HG02588 (cell line): ENCODE data around the gene MADCAM1.
"Not testable (repeated sequence)": the region's sequence is repeated elsewhere in the genome, so short reads cannot be mapped to it uniquely, and the experiment has no call there.

Experiments used
- ATAC-seq: cut with Tn5 transposase; IDR thresholded peaks from one replicate; pipeline ENCODE4 v1.9.1; 2021; ENCODE audit warnings: mild to moderate bottlenecking, moderate library complexity; ENCODE audit not compliant: unreplicated experiment

The MADCAM1 gene

DNA sequence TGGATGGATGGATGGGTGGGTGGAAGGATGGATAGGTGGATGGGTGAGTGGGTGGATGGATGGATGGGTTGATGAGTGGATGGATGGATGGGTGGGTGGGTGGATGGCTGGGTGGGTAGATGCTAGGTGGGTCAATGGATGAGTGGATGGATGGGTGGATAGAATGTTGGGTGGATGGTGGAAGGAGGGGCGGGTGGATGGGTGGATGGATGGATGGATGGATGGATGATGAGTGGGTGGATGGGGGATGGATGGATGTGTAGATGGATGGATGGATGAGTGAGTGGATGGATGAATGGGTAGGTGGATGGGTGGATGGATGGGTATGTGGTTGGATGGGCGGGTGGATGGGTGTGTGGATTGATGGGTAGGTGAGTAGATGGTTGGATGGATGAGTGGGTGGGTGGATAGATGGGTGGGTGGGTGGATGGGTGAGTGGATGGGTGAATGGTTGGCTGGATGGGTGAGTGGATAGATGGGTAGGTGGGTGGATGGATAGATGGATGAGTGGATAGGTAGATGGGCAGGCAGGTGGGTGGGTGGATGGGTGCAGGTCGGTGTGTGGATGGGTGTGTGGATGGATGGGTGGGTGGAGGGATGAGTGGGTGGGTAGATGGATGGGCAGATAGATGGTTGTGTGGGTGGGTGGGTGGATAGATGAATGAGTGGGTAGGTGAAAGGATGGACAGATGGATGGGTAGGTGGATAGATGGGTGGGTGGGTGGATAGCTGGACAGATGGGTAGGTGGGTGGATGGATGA is 31.1 kb upstream of the MADCAM1 start:
- no peak for ATAC-seq

DNA sequence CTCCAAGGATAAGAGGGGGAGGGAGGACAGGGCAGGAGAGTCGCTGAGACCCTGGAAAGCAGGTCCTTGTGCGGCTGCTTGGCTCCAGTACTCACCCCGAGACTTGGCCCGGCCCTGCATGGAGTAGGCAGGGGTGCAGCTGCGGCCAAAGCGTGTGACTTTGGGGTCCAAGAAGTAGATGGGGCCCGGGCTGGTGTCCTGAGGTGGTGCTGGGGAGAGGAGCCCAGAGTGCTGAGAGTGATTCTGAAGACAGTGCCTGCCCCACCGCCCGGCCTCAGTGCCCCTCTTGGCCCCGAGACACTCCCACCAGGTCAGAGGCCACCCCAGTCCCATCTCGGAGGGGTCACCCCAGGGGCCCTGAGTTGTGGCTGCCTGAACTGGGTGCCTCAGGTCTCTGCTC is 28.7 kb upstream of the MADCAM1 start:
- no peak for ATAC-seq

DNA sequence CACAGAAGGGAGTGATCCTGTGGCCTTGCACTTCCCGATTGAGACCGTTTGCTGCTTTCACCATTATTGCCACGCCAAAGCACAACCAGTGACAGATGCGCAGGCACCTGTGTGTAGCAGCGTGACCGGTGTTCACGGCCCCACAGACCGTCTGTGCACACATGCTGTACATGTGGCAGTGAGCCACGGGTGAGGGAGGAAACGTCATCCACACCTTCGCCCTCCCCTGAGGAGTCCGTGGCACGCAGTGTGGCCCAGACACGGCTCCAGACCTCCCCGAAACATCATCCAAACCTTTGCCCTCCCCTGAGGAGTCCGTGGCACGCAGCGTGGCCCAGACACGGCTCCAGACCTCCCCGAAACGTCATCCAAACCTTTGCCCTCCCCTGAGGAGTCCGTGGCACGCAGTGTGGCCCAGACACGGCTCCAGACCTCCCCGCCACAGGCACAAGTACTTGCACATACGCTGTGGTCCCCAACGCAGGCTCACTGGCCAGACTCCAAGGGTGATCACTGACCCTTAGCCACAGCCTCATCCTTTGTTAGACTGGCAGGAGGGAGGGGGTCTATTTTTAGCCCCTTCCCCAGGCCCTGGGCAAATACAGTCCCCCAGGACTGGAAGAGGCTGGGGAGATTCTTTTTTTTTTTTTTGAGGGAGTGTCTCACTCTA is 27.6 kb upstream of the MADCAM1 start:
- no peak for ATAC-seq

DNA sequence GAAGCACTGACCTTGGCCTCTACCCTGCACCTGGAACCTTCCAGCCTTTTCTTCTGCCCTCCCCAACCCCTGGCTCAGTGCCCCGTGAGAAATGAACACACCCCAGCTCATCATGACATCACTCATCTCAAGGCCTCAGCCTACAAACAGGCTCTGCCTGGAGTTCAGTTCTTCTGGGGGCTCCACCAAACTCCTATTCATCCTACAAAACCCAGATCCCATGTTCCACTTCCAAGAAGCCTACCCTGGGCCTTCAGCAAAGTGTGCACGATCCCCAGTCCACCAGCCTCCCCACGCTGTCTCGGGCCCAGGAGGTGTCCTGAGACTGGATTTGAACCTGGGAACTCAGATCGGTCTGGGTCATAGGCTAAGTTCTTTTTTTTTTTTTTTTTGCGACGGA is 26.5 kb upstream of the MADCAM1 start:
- no peak for ATAC-seq

DNA sequence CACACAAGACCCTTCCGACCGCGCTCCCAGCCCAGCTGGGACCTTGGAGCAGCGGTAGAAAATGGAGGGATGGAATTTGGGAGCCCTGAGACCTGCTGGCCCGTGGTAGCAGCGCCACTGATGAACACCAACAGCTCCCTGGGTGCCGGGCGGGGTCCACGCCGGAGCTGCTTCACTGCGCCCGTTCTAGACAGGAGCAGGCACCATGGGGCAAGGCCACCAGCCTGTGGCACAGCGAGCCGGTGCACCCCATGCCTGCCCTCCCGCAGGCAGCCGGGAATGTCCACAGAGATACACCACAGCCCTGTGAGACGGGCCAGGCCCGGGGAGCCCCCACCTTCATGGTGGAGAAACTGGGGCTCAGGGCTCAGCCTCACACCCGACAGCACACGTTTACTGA is 25.6 kb upstream of the MADCAM1 start:
- no peak for ATAC-seq

DNA sequence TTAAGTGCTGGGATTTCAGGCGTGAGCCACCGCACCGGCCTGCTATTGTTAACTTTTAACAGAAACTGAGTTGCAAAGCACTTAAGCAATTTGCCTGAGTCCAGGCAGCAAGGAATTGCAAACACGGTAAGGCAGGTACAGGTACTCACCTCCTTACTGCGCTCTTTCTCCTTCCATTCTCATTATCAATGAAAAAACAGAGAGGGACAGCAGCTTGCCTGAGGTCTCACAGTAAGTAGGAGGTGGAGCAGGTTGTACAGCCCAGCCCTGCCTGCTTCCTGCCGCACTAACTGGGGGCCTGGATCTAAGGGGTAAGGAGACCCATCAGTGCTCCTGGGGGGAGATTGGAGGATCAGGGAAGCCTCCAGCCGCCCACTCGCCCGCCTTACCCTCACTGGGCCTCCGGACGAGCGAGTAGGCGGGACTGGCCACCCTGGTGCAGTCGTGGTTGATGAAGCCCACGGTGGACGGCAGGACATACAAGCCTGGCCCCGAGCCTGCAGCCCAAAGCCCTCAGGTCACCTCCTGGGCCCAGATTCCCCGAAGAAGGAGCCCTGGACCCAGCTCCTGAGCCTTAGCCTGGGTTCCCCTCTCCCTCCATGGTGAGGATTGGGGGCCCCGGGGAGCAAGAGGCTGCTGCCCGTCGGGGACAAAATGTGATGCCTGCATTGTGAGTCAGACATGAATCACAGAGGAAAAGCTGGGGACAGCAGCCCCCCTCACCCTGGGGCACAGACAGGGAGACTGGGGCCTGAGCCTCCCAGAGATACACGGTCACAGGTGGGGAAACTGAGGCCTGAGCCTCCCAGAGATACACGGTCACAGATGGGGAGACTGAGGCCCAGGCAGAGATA is 24.1 kb upstream of the MADCAM1 start:
- ATAC-seq = no peak

DNA sequence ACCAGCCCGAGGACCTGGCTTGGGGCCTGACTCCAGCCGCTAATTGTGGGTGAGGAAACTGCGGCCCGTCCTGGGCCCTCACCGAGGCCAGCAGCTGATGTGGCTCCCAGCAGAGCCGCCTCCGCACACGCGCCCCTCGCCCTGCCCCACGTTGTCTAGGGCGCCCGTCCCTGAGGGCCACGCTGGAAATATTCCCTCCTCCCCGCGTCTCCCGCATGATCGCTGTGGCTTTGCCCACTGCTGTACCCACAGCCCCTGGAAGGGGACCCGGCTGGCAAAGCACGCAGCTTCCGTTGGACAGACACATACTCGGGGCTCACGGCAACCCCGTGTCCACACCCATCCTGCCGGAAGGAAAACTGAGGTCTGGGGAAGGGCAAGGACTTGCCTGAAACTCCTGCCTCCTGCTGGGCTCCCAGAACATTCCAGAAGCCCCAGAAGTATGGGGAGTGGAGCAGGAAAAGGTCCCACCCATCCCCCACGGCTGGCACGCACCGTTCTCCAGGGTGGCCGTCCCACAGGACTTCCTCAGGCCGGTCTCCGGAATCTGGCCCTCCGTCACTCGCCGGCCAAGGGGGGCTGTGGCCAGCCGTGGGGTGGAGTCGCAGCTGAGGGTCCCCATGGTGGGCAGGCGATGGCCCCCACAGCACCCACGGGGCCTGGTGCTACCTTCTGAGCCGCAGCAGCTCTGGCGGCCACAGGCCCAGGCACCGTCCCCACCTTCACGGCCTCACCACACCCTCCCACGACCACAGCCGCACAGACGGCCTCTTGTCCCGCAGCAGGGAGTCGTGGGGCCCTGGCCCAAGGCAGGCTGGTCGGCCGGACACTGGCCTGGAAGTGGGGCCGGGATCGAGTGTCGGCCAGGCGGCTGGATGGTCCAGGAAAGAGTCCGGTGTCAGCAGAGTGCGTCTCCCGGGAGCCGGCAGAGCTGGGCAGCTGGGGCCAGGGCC is 21.9 kb upstream of the MADCAM1 start:
- ATAC-seq = no peak

DNA sequence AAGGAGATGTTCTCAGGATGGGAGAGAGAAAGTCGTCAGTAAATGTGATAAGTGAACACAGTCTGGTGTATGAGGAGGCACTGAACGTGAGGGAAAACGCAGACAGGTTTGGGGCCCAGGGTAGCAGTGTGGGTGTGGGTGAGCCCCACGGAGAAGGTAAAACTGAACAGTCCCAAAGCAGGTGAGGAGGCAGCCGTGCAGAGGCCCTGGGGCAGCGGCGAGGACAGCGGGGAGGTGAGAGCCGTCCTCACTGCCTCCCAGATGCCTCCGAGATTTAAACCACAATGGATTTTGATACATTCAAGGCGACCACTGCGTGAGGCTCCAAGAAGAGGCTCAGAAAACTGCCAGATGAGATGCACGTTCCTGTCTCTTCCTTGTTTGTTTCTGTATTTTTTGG is 20.9 kb upstream of the MADCAM1 start:
- ATAC-seq = no peak

DNA sequence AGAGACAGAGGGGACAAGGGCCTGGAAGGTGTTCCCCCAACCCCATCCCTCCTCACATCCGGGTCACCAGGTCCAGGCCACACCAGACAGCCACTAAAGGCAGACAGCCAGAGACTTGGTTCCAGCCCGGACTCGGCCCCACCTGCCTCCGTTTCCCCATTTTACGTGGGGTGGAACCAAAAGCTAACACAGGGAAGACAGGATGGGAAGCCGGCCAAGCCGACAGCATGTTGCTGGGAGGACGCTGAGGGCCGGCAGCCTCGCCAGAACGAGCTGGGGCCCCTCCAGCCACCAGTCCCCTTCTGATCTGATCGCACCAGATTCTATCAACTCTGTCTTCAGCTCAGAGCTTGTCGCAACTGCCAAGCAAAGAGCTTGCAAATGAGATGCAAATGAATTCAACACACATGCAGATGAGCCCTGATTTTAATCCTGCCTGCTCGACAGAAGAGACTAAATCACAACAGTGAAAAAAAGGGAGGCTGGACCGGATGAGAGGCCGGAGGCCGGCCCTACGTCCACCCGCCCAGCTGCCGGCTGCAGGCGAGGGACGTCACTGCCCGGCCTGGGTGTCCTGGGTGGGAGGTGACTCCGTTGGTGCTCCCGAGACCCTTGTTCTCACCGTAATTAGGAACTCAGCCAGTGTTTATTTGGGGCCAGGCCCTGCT is 17.9 kb upstream of the MADCAM1 start:
- no peak for ATAC-seq

DNA sequence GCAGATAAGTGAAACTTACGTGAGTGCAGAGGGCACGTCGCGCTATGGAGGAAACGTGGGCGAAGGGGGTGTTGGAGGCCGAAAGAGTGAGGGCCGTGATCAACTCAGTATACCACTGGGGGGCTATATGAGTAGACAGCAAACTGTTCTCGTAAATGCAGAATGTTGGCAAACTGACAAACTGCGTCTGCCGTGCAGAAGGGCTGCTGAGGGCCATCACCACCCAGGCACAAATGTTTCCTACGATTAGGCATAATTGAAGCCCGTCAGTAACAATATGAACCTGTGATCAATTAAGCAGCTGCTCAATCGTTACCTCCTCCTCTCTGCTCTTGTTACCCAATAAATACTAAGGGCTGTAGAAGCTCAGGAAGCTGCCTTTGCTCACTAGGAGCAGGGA is 17.3 kb upstream of the MADCAM1 start:
- ATAC-seq = no peak

DNA sequence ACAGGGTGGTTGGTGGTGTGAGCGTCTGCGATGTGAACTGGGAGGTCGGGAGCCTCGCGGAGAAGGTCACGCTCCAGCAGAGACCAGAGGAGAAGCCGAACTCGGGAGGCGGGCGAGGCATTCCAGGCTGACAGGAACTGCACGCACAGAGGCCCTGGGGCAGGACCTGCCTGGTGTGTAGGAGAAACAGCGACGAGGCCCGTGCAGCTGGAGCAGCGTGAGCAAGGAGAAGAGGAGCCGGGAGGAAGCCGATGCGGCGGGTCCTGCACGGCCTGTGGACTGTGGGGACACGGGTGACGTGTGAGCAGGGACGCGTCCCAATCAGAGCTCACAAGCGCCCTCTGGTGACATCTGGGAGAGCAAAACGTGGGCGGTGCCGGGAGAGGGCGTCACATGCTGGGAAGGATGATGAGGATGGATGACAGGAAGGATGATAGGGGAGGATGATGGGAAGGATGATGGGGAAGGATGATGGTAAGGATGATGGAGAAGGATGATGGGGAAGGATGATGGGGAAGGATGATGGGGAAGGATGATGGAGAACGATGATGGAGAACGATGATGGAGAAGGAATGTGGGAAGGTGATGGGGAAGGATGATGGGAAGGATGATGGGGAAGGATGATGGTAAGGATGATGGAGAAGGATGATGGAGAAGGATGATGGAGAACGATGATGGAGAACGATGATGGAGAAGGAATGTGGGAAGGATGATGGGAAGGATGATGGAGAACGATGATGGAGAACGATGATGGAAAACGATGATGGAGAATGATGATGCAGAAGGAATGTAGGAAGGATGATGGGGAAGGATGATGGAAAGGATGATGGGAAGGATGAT is 16.1 kb upstream of the MADCAM1 start:
- no peak for ATAC-seq

DNA sequence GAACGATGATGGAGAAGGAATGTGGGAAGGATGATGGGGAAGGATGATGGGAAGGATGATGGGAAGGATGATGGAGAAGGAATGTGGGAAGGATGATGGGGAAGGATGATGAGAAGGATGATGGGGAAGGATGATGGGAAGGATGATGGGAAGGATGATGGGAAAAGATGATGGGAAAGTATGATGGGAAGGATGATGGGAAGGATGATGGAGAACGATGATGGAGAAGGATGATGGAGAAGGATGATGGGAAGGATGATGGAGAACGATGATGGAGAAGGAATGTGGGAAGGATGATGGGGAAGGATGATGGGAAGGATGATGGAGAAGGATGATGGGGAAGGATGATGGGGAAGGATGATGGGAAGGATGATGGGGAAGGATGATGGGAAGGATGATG is 15.2 kb upstream of the MADCAM1 start:
- not testable (repeated sequence) for ATAC-seq

DNA sequence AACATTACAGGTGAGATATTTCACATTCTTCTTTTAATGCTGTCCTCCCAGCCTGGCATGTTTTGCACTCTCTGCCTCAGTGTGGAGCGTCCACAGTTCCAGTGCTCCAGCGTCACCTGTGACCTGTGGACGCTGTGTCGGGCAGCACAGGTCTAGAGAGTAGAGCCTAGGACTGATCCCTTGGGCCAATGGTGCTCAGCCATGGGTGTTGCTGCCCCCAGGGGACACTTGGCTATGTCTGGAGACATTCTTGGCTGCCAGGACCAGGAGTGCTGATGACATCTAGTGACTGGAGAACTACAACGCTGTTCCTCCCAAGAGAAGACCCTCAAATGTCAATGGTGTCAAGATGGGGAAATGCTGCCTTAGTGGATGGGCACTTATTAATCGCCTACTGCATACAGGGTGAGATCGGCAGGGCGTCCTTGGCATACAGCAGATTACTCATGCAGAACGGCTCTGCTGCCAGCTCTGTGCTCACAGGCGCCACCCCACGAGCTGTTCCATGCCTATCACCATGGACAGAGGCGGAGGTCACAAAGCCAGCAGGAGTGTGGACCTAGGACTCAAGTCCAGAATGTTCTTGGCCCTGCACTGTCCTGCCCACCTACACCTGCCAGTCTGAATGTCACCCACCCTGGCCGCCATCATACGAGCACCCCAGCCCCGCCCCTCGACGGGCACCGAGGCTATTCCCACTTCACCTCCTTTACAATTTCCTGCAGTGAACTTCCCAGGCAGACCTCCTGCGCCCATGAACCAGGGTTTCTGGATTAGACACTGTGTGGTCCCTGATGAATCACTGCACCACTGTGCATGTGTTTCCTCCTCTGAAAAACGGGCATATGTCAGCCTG is 13.9 kb upstream of the MADCAM1 start:
- ATAC-seq = no peak

DNA sequence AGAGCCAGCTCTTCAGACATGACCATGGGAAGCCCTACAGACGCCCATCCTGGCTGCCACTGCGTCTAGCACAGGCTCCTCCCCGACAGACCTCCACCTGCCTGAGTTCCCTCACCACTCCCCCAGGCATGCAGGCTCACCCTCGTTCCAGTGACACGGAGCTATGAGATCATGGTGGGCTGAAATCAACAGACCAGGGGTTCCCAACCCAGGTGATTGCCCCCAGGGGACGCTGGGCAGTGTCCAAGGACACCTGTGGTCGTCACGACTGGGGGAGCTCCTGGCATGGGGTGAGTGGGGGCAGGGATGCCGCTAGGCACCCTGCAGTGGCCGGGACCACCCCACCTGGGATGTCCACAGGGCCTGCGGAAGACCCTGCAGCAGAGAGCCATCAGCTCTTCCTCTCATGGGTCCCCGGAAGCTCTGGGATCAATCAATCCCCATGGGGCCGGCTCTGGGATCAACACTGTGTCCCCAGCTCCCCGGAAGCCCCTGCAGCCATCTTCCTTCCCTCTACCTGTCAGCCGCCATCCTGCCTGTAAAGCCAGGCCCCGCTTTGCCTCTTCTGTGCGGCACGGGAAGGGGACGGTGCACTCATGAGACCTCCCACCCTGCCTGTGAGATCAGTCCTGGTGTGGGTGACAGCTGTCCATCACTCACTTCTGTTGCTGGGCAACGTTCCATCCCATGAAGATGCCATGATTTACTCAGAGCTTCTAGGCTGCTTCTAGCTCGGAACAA is 12.8 kb upstream of the MADCAM1 start:
- no peak for ATAC-seq

DNA sequence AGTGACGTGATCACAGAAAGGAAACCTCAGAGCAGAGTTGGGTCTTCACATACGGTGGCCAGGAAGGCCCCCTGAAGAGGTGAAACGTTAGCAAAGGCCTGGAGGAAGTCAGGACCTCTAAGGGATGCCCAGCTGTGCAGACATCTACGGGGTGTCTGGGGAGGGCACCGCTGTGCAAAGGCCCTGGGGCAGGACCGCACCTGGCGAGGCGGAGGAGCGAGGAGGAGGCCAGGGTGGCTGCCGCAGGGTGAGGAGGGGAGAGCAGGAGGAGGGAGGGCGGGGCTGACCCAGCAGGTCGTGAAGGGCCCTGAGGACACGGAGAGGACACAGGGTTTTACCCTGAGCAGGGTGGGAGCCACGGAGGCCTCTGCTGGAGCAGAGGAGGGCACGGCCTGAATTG is 11.8 kb upstream of the MADCAM1 start:
- ATAC-seq = no peak

DNA sequence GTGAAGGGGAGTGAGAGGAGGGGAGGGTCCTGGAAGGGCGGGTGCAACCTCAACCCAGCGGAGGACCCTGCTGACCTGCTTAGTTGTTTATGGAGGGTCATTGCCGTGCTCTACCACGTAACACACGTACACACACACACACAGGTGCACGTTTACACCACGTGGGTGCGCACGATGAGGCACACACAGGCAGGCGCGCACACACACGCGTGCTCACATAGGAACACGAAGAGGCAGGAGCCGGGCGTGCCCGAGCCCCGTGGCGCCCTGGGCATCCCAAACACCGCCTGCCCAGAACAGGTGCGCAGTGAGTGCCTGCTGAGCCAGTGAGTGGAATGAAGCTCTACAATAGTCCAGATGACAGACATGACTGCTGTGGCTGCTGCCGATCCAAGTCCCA is 11.2 kb upstream of the MADCAM1 start:
- no peak for ATAC-seq

DNA sequence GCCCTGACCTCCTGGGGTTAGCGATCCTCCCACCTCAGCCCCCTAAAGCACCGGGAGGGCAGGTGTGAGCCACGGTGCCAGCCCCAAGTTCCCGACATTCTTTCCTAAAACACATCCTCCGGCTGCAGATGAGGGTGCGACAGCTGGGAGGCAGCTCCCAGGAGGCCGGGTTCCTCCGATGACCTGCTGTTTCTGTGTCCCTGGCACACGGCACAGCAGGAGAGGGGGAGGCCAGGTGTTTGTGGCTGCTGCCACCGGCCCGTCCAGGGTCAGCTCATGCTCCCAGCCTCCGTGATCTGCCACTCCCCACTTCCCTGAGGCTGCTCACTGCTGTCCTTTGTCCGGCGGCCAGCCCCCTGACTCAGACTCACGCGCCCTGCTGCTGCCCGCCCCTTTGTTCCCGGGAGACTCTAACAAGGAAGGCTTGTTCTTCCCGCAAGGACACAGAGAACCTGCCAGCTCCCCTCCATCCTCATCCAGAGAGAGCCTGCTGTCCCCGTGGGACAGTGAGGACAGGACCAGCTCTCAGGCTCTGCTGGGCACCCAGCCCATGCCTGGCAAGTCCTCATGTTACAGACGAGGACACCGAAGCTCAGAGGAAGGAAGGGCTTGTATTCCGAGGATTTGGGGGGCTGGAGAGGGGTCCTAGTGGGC is 10.6 kb upstream of the MADCAM1 start:
- no peak for ATAC-seq
